ENCODE measurements around the gene ADAP1. TPM values are rescaled to one million over a fixed set of nuclear protein-coding genes. Genes with fewer than 3 reads are reported as not detected.

The ADAP1 gene
- polyA plus RNA-seq, 1 experiment: 0.87 TPM

DNA sequence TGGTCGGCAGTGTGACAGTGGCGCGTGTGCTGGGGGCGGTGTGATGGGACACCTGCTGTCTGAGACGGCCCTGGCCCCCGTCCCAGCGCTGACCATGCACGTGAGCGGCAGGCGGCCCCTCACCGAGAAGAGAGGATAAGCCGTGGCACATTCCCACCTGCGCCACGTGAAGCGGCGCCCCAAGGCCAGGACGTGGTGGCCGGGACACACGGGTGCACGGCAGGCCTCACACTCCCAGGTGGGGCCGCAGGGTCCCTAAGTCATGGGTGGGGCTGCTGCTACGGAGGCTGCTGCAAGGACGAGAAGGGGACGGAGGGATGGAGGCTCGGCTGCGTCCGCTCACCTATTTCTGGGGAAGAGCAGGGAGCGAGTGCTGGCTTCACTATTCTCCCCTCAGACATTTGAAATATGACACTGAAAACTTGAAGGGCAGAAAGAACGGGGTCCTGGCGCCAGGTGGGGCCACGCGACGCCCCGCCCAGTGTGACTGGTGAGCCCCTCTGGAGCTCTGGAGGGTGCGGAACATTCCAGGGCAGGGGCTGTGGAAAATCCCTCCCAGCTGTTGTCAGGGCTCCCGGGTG, 36.0 kb upstream of the ADAP1 start:
- H3K27ac ChIP-seq (ENCODE audit: low read depth, low read length): no peak overlapping the region
- DNase-seq (ENCODE audit: low read depth, low spot score): no peak
- peaks cover 5% of the 10 kb centered on the region for H3K27me3 ChIP-seq (ENCODE audit: control insufficient read depth, insufficient read depth, low read length)
- H3K4me3 ChIP-seq (ENCODE audit: low read depth, low read length): no peak overlapping the region
- ChIA-PET CTCF (interaction anchor here (1.3 to 6.1 kb wide), 2 partner anchors 8 to 76 kb away, joined by 4 to 182 read pairs; partner anchors contain the start of gene CYP2W1), POLR2A (no interaction called here)
- TF ChIP-seq, protein P1, sequence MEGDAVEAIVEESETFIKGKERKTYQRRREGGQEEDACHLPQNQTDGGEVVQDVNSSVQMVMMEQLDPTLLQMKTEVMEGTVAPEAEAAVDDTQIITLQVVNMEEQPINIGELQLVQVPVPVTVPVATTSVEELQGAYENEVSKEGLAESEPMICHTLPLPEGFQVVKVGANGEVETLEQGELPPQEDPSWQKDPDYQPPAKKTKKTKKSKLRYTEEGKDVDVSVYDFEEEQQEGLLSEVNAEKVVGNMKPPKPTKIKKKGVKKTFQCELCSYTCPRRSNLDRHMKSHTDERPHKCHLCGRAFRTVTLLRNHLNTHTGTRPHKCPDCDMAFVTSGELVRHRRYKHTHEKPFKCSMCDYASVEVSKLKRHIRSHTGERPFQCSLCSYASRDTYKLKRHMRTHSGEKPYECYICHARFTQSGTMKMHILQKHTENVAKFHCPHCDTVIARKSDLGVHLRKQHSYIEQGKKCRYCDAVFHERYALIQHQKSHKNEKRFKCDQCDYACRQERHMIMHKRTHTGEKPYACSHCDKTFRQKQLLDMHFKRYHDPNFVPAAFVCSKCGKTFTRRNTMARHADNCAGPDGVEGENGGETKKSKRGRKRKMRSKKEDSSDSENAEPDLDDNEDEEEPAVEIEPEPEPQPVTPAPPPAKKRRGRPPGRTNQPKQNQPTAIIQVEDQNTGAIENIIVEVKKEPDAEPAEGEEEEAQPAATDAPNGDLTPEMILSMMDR (IDR thresholded peaks at IDR 0.05; ENCODE audit: low read depth, low read length): no peak
- H3K9me3 ChIP-seq (ENCODE audit: control insufficient read depth, insufficient read depth, low read length): no peaks in the 10 kb centered on the region; the same call in 1 of the 2 replicates

DNA sequence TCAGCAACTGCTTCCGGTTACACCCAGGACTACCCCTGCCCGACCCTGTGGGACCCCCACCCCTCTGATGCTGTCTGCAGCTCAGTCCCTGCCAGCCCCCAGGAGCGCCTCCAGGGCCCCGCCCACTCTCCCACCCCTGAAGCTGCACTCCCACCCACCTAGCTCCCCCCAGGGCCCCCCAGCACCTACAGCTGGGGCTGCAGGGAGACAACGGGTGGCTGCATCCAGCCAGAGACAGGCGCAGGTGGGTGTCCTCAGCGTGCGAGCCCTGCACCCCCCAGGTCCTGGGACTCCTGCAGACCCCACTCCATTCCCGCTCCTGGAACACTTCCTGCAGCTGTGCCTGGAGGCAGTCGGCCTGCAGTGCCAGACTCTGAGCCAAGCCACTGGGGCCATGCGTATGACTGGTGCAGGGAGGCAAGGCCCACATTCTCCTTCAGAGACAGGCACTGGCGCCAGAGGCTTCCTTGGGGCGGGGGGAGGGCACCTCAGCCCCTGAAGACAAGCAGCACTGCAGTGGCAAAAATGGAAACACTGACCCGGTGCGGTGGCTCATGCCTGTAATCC, 34.6 kb upstream of the ADAP1 start:
- POLR2A ChIA-PET: interaction anchor here (1.4 kb wide), 1 partner anchor 14 kb away, joined by 6 read pairs; the partner anchor contains the start of gene COX19

DNA sequence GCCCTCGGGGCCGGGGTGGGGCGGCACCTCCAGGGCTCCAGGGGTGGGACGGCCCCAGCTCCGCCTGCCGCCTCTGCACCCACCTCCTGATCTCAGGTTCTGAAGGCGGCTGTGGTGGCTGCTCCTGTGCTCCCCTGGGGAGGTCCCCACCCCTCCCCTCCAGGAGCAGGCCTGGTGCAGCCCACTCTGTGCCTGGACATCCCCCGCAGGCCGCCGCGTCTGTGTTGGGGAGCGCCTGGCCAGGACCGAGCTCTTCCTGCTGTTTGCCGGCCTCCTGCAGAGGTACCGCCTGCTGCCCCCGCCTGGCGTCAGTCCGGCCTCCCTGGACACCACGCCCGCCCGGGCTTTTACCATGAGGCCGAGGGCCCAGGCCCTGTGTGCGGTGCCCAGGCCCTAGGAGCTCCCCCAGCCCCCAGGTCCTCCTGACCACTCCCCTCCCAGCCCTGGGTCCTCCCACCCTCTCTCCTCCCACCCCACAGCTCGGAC, 34.0 kb upstream of the ADAP1 start:
- ChIA-PET POLR2A (interaction anchor here (1.4 kb wide), 1 partner anchor 14 kb away, joined by 6 read pairs; the partner anchor contains the start of gene COX19), CTCF (interaction anchor here (0.6 to 1.8 kb wide), 3 partner anchors 13 to 120 kb away, joined by 3 to 15 read pairs (median 3); partner anchors contain the start of gene COX19)
- no peak for DNase-seq (ENCODE audit: low read depth, low spot score)
- Histone ChIP-seq H3K4me3 (ENCODE audit: low read depth, low read length) (no peak overlapping the region), H3K27me3 (ENCODE audit: control insufficient read depth, insufficient read depth, low read length) (peaks cover 6% of the 10 kb centered on the region), H3K27ac (ENCODE audit: low read depth, low read length) (no peak overlapping the region), H3K9me3 (ENCODE audit: control insufficient read depth, insufficient read depth, low read length) (no peaks in the 10 kb centered on the region; the same call in 1 of the 2 replicates)
- TF ChIP-seq, protein P1 (IDR thresholded peaks at IDR 0.05; ENCODE audit: low read depth, low read length): no peak

More for the DNA sequence above, 34.6 kb upstream of the ADAP1 start:
- H3K27ac ChIP-seq (ENCODE audit: low read depth, low read length): no peak overlapping the region
- CTCF ChIA-PET: interaction anchor here (1.0 to 1.8 kb wide), 2 partner anchors 14 to 76 kb away, joined by 3 to 15 read pairs; partner anchors contain the start of gene COX19
- no peak overlapping the region for H3K4me3 ChIP-seq (ENCODE audit: low read depth, low read length)
- no peaks in the 10 kb centered on the region; the same call in 1 of the 2 replicates for H3K9me3 ChIP-seq (ENCODE audit: control insufficient read depth, insufficient read depth, low read length)
- peaks cover 6% of the 10 kb centered on the region for H3K27me3 ChIP-seq (ENCODE audit: control insufficient read depth, insufficient read depth, low read length)
- DNase-seq (ENCODE audit: low read depth, low spot score): no peak
- TF ChIP-seq, protein P1 (IDR thresholded peaks at IDR 0.05; ENCODE audit: low read depth, low read length): no peak

DNA sequence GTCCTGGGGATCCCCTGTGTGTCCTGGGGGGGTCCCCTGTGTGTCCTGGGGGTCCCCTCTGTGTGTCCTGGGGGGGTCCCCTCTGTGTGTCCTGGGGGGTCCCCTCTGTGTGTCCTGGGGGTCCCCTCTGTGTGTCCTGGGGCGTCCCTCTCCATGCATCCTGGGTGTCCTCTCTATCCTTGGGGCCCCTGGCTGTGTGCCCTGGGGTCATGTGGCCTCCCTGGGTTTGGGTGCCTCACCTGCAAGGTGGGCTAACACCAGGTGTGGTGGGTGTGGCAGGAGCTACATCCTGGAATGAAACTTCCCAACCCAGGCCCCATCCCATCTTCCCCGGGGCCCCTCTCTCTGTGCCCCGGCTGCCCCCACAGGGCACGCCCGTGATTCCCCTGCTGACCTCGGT, 33.4 kb upstream of the ADAP1 start:
- Histone ChIP-seq H3K27ac (ENCODE audit: low read depth, low read length) (no peak overlapping the region), H3K4me3 (ENCODE audit: low read depth, low read length) (no peak overlapping the region), H3K27me3 (ENCODE audit: control insufficient read depth, insufficient read depth, low read length) (peaks cover 6% of the 10 kb centered on the region), H3K9me3 (ENCODE audit: control insufficient read depth, insufficient read depth, low read length) (no peaks in the 10 kb centered on the region; the same call in 1 of the 2 replicates)
- no peak for DNase-seq (ENCODE audit: low read depth, low spot score)
- TF ChIP-seq, protein P1 (IDR thresholded peaks at IDR 0.05; ENCODE audit: low read depth, low read length): no peak
- CTCF ChIA-PET: interaction anchor here (0.6 to 1.8 kb wide), 3 partner anchors 13 to 120 kb away, joined by 3 to 15 read pairs (median 3); partner anchors contain the start of gene COX19
- POLR2A ChIA-PET: interaction anchor here (1.4 kb wide), 1 partner anchor 13 kb away, joined by 6 read pairs; the partner anchor contains the start of gene COX19

Data from AG04450 (cell line).